ENCODE measurements around the gene HLA-DPA1.

DNA sequence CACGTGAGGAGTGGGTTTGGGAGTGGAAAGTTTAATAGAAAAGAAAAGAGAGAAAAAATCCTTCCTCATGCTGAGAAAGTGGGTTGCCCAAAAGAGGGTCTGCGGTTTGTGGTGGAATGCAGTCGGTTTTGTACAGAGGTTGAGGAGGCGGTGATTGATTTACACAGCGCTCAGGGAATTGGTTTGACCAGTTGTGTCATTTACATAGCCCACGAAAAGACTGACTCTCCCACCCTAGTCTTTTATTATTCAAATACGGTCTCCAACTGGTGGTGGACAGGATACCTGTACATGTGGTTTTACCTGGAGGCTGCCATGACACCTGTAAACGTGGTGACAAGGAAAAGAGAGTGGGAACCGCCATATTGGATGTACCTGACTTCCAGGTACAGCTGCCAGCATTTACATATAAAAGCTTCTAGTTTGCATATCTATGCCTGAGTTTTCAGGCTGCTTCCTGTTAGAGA, 44.4 kb upstream of the HLA-DPA1 start:
- TF ChIP-seq, protein P1, sequence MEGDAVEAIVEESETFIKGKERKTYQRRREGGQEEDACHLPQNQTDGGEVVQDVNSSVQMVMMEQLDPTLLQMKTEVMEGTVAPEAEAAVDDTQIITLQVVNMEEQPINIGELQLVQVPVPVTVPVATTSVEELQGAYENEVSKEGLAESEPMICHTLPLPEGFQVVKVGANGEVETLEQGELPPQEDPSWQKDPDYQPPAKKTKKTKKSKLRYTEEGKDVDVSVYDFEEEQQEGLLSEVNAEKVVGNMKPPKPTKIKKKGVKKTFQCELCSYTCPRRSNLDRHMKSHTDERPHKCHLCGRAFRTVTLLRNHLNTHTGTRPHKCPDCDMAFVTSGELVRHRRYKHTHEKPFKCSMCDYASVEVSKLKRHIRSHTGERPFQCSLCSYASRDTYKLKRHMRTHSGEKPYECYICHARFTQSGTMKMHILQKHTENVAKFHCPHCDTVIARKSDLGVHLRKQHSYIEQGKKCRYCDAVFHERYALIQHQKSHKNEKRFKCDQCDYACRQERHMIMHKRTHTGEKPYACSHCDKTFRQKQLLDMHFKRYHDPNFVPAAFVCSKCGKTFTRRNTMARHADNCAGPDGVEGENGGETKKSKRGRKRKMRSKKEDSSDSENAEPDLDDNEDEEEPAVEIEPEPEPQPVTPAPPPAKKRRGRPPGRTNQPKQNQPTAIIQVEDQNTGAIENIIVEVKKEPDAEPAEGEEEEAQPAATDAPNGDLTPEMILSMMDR (conservative IDR thresholded peaks at IDR 0.05; ENCODE audit: low read length) = no peak
- no peak for TF ChIP-seq EZH2phosphoT487 (IDR thresholded peaks at IDR 0.05; ENCODE audit: borderline replicate concordance)
